HG03159 (cell line): ENCODE results near the gene DLG3.

Experiments
- ATAC-seq: cut with Tn5 transposase; IDR thresholded peaks from one replicate; pipeline ENCODE4 v1.9.1; 2021; ENCODE audit warnings: mild to moderate bottlenecking, moderate library complexity; ENCODE audit not compliant: unreplicated experiment

DLG3 gene

DNA sequence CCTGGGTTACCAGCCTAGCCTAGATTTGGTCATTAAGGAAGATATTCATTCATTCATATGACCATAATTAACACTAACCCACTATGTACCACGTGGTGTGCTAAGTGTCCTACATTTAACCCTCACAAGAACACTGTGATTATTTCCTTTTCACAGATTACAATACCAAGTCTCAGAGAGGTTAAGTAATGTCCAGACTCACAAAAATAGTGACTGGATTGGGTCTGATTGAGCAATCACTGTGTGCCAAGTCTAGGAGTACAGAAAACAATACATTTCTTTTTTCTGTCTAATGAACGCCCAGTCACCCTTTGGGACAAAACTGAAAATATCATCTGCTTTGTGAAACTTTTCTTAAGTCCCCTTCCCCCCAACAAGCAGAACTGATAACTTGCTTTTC is 7.6 kb upstream of the DLG3 start:
- no peak for ATAC-seq

GRCh38 chrX:70437921-70438665 is 6.5 kb upstream of the DLG3 start:
- no peak for ATAC-seq

DNA sequence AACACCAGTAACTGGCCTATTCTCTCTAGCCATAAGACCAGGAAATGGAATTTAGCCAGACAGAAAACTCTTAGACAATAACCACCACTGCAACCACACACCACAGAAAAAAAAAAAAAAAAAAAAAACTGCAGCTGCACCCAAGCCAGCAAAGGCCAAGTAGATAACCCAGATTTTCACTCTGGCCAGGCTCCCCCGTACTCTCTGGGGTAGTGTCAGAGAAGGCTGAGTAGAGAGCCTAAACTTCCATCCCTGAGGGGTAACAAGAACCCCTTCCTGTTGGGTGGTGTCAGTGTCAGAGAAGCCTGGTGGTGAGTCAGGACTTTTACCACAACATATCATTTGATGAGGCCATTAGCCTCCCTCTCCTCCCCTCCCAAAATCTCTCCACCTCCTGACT is 5.6 kb upstream of the DLG3 start:
- no peak for ATAC-seq

DNA sequence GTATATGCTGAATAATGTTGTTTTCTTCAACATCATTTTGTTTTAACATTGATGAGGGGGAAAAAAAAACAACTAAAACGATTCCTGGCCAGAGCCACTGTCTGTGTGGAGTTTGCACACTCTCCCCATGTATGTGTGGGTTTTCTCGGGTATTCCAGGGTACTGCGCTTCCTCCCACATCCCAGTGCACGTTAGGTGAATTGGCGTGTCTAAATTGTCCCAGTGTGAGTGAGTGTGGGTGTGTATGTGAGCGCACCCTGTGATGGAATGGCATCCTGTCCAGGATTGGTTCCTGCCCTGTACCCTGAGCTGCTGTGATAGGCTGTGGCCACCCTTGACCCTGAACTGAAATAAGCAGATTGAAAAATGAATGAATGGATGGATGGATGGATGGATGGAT is 2.4 kb upstream of the DLG3 start:
- ATAC-seq: no peak

DNA sequence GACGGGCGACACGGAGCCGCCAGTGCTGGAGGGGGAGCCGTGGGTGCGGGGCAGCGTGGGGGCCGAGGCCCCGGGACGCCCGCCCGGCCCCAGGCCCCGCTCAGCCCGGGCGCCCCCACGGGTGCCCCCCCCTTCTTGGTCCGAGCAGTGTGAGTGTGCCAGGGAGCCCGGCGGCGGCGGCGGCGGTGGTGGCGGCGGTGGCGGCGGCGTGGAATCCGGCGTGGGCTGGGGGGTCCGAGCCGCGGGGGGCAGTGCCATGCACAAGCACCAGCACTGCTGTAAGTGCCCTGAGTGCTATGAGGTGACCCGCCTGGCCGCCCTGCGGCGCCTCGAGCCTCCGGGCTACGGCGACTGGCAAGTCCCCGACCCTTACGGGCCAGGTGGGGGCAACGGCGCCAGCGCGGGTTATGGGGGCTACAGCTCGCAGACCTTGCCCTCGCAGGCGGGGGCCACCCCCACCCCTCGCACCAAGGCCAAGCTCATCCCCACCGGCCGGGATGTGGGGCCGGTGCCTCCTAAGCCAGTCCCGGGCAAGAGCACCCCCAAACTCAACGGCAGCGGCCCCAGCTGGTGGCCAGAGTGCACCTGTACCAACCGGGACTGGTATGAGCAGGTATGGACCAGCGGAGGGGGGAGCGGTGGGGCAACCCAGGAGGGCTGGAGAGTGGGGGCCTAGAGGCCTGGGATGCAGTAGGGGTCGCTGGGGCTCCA is 466 bp downstream of the DLG3 start:
- no peak for ATAC-seq

- ATAC-seq: no peak
Measured at GRCh38 chrX:70445951-70446350, 1.3 kb downstream of the DLG3 start.

- ATAC-seq: no peak
Measured at GRCh38 chrX:70446380-70447350, 2.0 kb downstream of the DLG3 start.

GRCh38 chrX:70449457-70449966 is 4.9 kb downstream of the DLG3 start:
- ATAC-seq: no peak

DNA sequence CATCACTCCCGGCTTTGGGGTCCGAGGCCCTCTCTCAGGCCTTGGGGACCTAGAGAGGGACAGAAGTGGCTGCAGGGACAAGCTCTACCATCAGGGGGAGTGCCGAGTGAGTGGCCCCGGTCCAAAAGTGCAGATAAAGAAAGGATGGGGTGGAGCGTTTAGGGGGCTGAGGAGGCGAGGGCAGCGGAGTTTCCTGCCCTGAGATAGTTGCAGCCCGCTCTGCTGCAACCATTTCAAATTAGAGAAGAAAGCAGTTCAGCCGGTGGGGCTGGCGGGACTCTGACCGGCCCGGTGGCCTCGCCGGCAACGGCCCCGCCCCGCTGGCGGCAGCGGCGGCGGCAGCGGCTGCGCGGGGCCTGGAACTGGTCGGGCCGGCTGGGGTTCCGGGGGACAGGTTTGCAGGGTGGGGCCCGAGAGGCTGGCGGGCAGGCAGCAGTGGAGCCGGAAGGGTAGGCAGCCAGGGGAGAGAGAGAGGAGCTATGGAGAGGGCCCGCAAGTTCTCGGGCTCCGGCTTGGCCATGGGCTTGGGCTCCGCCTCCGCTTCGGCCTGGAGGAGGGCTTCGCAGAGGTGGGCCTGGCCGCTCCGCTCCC is 7.6 kb downstream of the DLG3 start:
- ATAC-seq: peak; percentile 34

- no peak for ATAC-seq
Measured at GRCh38 chrX:70453024-70453618, 8.5 kb downstream of the DLG3 start.

DNA sequence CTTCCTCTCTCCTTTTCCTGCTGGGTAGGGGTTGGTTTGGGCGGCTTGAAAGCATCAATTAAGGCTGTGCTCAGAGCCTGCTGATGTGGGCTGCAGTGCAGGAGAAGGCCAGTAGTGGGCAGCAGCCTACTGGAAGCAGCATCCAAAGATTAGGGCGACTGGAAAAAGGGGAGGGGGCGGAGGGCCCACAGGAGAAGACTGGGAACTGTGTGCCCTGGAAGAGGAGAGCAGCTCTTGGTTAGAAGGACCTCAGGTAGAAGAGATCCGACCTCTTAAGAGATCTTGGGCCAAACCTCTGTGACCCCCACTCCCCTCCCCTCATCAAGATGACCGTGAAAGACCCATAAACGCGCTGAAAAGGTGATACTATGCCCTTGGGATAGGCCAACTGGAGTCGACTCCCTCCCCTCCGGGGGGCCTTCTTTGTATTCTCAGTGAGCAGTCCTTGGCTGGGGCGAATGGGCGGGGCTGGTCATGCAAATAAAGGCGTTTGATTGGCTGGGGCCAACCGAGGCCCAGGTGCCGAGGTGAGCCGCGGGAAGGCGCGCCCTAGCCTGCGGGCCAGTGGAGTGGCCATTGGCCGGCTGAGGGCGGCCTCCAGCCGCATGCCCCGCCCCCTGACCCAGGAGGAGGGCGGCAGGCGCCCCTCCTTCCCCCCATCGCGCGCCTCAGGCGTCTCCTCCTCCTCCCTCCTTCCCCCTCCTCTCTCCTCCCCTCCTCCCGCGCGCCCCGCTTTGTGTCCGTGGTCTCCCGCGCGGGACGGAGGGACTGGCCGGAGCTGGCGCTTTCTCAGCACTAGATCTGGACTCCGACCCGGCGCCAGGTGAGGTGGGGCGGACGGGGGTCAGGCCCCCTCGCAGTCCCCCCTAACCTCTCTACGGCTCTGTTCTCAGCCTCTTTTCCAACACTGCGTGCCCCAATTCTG is 10.1 kb downstream of the DLG3 start:
- peak; percentile 51 for ATAC-seq

DNA sequence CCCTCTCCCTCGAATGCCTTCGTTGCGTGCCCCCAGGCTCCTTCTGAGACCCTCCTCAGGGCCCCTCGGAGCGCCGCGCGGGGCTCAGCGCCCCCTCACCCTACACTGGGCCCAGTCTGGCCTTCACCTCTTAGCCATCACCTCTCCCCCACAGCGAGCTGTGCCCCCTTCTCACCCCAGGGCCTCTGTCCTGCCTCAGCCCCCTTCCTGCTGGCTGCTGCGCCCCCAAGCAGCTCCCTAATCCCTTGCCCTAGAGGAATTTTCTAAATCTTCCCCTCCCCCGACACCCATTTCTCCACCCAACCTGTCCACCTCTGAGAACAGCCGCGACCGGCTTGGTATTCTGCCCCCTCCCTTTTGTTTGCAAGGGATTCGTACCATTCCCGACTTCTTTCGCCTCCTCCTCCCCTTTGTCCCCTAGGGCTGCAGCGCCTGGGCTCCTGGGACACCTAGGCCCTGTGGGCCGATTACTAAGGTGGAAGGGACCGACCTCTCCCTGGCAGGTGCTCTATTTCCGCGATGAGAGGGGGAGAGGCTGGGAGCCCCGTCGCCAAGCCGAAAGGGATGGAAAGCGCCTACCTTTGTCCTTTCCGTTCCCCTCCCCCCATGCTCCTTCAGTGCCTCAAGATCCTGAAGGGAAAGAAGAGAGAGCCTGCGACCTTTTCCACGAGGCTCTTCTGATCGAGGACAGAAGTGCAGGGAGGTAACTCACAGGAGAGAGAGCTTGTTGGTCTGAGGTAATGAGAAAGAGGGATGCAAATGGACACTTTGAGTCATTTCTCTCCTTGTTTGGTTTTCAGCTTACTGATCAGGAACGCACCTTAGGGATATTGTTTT is 10.9 kb downstream of the DLG3 start:
- ATAC-seq: no peak

GRCh38 chrX:70456256-70456655 is 11.6 kb downstream of the DLG3 start:
- ATAC-seq: no peak

DNA sequence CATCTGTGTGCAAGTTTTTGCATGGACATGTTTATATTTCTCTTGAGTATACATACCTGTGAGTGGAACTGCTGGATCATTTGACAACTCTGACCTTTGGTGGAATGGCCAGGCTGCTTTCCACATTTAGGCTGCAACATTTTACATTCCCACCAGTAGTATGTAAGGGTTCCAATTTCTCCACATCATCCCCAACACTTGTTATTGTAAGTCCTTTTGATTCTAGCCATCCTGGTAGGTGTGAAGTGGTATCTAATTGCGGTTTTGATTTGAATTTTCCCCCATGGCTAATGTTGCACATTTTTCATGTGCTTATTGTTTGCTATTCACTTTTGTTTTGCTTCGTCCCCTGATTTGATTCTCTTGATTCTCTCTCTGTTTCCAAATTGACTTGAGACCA is 16.4 kb downstream of the DLG3 start:
- no peak for ATAC-seq

DNA sequence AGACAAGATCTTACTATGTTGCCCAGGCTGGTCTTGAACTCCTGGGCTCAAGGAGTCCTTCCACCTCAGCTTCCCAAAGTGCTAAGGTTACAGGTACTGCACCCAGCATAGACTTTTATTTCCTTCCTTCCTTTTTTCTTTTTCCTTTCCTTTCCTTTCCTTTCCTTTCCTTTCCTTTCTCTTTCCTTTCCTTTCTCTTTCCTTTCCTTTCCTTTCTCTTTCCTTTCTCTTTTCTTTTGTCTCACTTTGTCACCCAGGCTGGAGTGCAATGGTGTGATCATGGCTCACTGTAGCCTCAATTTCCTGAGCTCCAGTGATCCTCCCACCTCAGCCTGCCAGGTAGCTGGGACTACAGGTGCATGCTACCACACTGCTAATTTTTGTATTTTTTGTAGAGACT is 19.4 kb downstream of the DLG3 start:
- ATAC-seq: no peak

GRCh38 chrX:70466968-70467367 is 22.3 kb downstream of the DLG3 start:
- ATAC-seq: no peak

- ATAC-seq: no peak
Measured at GRCh38 chrX:70468709-70469108, 24.1 kb downstream of the DLG3 start.

- ATAC-seq: peak; percentile 57
Measured at GRCh38 chrX:70470850-70471289, 26.2 kb downstream of the DLG3 start.
